Smooth muscle cell of the brain vasculature (primary cell): ENCODE measurements around the gene PADI4.
"Not testable (repeated sequence)": the region's sequence is repeated elsewhere in the genome, so short reads cannot be mapped to it uniquely, and the experiment has no call there.

ENCODE experiments used
- DNase-seq: peaks from one replicate; pipeline ENCODE4 v3.0.0-alpha.2; 2012; ENCODE audit warnings: low read depth, low spot score

The PADI4 gene

DNA sequence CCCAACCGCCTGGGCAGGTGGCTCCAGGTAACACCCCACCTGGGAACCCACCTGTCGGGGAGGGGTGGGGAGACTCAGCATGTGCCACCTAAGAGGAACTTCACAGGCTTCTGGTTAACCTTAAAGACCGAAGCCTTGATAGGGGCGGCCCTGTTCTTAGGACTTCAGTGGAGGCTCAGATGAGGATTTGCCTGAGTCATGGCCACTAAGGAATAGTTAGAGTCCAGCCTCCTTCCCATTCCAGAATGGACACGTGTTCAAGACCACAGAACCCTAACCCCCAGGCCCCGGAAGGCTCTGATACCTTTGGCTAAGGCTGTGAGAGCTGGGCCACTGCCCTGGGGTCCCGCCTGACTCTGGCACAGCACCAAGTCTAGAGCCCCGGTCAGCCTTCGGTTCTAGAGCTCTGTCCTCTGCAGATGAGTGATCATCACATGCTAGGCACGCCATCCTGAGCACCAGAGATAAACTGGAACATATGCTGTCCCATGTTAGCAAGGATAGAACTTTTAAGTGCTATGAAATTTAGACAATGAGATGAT lies 84.3 kb downstream of the PADI4 start:
- DNase-seq: no peak

- no peak for DNase-seq
Observed at GRCh38 chr1:17393230-17393629, 85.2 kb downstream of the PADI4 start.

- DNase-seq: no peak
Observed at GRCh38 chr1:17397910-17398695, 90.1 kb downstream of the PADI4 start.

DNA sequence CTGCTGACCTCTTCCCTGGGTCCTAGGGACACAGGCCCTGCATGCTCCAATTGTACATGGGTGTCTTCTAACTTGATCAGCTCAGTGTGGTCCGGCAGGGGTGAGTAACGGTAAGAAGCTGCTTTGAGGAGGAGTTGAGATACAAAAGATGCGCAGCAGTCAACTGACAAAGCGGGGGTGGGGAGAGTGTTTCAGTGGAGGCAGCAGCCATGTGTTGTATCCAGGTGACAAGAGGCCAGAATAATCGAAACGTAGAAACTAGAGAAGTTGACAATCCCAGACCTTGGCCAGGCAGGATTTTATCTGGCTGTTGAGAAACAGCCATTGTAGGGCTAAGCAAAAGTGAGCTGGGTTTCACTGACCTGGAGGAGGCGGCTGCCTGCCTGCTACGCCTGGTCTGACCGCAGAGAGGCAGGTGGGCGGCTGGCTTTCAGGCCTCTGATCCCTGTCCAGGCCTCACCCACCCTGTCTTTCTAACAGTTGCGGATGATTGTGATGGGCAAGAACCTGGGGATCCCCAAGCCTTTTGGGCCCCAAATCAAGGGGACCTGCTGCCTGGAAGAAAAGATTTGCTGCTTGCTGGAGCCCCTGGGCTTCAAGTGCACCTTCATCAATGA lies 92.8 kb downstream of the PADI4 start:
- DNase-seq: no peak

DNA sequence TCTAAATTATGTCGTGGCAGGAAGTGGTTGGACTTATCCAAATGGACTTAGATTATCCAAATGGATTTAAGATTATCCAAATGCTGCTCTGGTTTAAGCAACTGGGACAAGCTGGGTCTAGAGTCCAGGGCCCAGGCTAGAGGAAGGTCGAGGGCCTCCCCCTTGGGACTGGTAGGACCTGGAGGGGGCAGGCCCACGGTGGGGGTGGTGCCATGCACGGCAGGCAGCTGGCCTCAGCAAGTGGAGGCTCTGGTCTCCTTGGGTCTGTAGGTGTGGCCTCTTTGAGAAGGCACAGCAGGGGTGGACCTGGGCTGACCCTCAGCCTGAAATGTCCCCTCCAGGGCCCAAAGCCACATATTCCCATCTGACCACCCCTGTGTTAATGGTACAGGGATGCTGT lies 93.8 kb downstream of the PADI4 start:
- no peak for DNase-seq

- DNase-seq: no peak
Observed at GRCh38 chr1:17403081-17403480, 95.1 kb downstream of the PADI4 start.

DNA sequence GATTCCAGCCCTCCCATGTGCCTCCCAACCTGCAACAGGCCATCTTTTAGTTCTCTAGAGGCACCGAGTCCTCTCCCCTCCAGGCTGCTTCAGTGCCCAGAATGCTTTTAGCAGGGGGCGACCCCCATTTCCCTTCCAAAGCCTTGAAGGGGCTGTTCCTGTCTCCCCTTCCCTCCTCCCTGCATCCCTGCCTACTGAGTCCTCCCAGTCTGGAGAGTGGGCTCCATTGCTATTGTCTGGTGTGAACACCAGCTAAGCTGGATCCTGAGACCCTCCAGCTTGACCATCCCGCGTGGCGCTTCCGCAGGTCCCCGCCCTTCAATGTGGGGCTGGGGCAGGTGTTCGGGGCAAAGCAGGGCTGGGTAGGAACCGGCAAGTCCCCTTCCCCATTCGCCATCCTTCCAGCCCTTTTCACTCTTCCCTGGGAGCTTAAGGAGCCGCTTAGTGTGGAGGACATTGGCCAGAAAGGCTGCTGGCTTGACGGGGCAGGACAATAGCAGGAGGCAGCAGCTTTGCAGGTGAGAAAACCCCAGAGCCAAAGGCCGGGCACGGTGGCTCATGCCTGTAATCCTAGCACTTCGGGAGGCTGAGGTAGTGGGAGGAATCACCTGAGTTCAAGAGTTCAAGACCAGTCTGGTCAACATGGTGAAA lies 96.2 kb downstream of the PADI4 start:
- DNase-seq: no peak

- DNase-seq: no peak
Observed at GRCh38 chr1:17404820-17405219, 96.8 kb downstream of the PADI4 start.

GRCh38 chr1:17405898-17406759 lies 98.1 kb downstream of the PADI4 start:
- DNase-seq: peak; percentile 12

- not testable (repeated sequence) for DNase-seq
Observed at GRCh38 chr1:17406760-17407475, 98.9 kb downstream of the PADI4 start.

DNA sequence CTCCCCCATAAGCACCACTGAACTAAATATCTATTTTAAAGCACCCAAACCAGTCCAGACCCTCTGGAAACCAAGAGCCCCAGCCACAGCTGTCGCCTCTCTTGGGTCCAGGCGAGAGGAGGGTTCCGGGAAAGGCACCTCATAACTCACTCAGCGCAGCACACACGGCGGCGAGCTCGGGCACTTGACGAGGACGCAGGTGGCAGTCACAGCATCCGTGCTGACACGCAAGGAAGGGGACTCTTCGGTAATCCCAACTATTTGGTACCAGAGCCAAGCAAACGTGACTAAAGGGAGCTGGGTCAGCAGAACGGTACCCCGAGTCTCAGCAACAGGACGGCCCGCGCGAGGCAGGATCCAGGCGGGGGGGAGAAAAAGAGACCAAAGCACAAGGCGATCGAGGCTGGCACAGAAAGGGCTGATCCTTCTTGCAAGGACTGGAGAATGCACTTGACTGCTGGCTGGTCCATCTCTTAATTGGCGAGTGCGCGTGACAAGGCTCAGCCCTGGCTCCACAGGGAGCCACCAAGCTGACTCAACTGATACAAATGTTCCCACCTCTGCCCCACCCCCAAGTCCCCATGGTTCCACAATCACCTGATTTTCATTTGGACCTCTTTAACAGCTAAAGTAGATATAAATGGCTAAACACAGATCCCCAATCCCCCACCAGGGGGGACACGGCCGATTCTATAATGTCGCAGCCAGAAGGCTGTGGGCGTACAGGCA lies 100.0 kb downstream of the PADI4 start:
- not testable (repeated sequence) for DNase-seq

DNA sequence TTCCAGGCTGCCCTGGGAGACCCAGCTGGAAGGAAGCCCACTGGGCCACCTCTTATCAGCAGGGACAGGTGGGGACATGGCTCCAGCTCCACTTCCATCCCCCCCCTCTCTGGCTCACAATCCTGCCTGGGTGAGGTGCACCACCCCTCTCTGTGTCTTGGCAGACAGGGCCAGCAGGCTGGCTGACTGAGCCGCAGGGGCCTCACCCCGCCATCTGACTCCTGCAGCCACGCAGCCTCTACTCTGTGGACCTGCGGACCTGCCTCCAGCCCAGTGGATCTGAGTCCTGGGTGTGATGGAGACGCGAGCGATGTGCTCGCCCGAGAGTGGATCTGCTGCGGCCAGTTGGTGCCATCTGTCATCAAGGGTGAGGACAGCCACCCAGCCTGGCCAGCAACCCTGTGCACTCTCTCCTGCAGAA lies 101.4 kb downstream of the PADI4 start:
- no peak for DNase-seq

GRCh38 chr1:17412093-17412870 lies 104.3 kb downstream of the PADI4 start:
- no peak for DNase-seq
